K562 (cell line): Measurements from ENCODE around the gene PXN. TPM values are rescaled to one million over a fixed set of nuclear protein-coding genes. Genes with fewer than 3 reads are reported as not detected.
A peak's percentile ranks its signal among the peaks of the same experiment; 100 is the strongest.

Experiments used
- ATAC-seq: fragments of 200-7000 bp; cut with Tn5 transposase; 3 replicates; pipeline ENCODE4 v1.9.1; 2020; ENCODE audit warnings: moderate library complexity
- BruUV-seq: library from RNA; stranded (reverse); fragments of 400-500 nt; replicated peaks from 2 replicates; lab custom pipeline; 2021; lab: Mats Ljungman, UMichigan
- CTCF ChIA-PET: fragments of 300-600 bp; formaldehyde crosslinking; extraction: SDS; loops from one replicate; lab custom pipeline; 2021; ENCODE audit warnings: low intra/inter-chr PET ratio; lab: Yijun Ruan, JAX
- POLR2A ChIA-PET: fragments of 300-600, 350-650 bp; sonication (Branson Sonifier 250); formaldehyde crosslinking; extraction: SDS; loops from one replicate; lab custom pipeline; 2021; ENCODE audit warnings: antibody characterized with exemption, inconsistent platforms; lab: Yijun Ruan, JAX
- DNase-seq, 4 experiments: peaks; one replicate each; pipeline versions ENCODE4 v3.0.0 to v3.0.0-alpha.2; 2011 to 2018; ENCODE audit warnings: low spot score in 3 of 4, mixed read lengths in 3 of 4; ENCODE audit errors: extremely low read depth in 1 of 4
- FAIRE-seq: peaks from 2 replicates; lab custom pipeline; 2011; peaks lifted over from hg19 to GRCh38; lab: Jason Lieb, UNC
- H2AFZ ChIP-seq: 2 replicates; pipeline ENCODE4 v1.6.0; 2011; ENCODE audit warnings: low read depth, low read length, control low read depth, inconsistent platforms
- H3K27ac ChIP-seq: fragments of 200-600 bp; 3 replicates; pipeline ENCODE4 v1.8.0; 2011; ENCODE audit warnings: low read depth, mild to moderate bottlenecking, control low read depth, inconsistent platforms, low read length, moderate library complexity, mixed read lengths; ENCODE audit errors: extremely low read depth
- H3K27me3 ChIP-seq, 2 experiments: fragments of 300-600 bp in 1 of 2; 2 replicates in 1 of 2; 3 replicates in 1 of 2; pipeline versions ENCODE4 v1.6.0 to v1.8.0; 2011; ENCODE audit warnings: inconsistent platforms in 2 of 2, low read length in 2 of 2, mild to moderate bottlenecking in 1 of 2, mixed read lengths in 1 of 2, moderate library complexity in 1 of 2; ENCODE audit not compliant: control insufficient read depth in 2 of 2, insufficient read depth in 2 of 2
- H3K36me3 ChIP-seq: fragments of 300-600 bp; 3 replicates; pipeline ENCODE4 v1.8.0; 2011; ENCODE audit warnings: mild to moderate bottlenecking, low read length, inconsistent platforms; ENCODE audit not compliant: control insufficient read depth, insufficient read depth
- H3K4me1 ChIP-seq, 2 experiments: fragments of 200-600 bp in 1 of 2; replicated peaks in 1 of 2; 2 replicates in 1 of 2; 3 replicates in 1 of 2; pipeline versions ENCODE4 v1.5.1 to v1.8.0; 2011; ENCODE audit warnings: inconsistent platforms in 2 of 2, low read length in 2 of 2, mild to moderate bottlenecking in 1 of 2, mixed read lengths in 1 of 2, moderate library complexity in 1 of 2; ENCODE audit not compliant: control insufficient read depth in 2 of 2, insufficient read depth in 2 of 2
- H3K4me2 ChIP-seq: 2 replicates; pipeline ENCODE4 v1.6.1; 2011; ENCODE audit warnings: low read length, control low read depth, inconsistent platforms, mixed read lengths; ENCODE audit not compliant: insufficient read depth
- H3K4me3 ChIP-seq: fragments of 200-600 bp; sonication (generic), shearing (Covaris generic); 2 replicates; pipeline ENCODE4 v1.5.1; 2016; ENCODE audit warnings: control low read depth, inconsistent platforms
- H3K79me2 ChIP-seq: fragments of 200-600 bp; 3 replicates; pipeline ENCODE4 v1.8.0; 2011; ENCODE audit warnings: low read length, inconsistent platforms; ENCODE audit not compliant: control insufficient read depth, insufficient read depth
- H3K9ac ChIP-seq, 2 experiments: 2 replicates each; pipeline versions ENCODE4 v1.6.0 to v1.6.1; 2011; ENCODE audit warnings: low read depth in 2 of 2, low read length in 2 of 2, control low read depth in 1 of 2, inconsistent platforms in 1 of 2, mild to moderate bottlenecking in 1 of 2, mixed read lengths in 1 of 2; ENCODE audit not compliant: insufficient read depth in 1 of 2
- H3K9me1 ChIP-seq: one replicate; pipeline ENCODE4 v1.6.0; 2011; ENCODE audit warnings: inconsistent platforms, mild to moderate bottlenecking, low read length, moderate library complexity; ENCODE audit not compliant: control insufficient read depth, insufficient read depth
- H3K9me3 ChIP-seq: replicated peaks from 2 replicates; pipeline ENCODE4 v1.5.1; 2011; ENCODE audit warnings: low read depth, low read length, inconsistent platforms; ENCODE audit not compliant: control insufficient read depth, insufficient read depth
- H4K20me1 ChIP-seq: replicated peaks from 2 replicates; pipeline ENCODE4 v1.6.1; 2011; ENCODE audit warnings: low read length, inconsistent platforms, mixed read lengths; ENCODE audit not compliant: control insufficient read depth, insufficient read depth
- DACH1 ChIP-seq: fragments of 450-650 bp; IDR thresholded peaks from 2 replicates; pipeline ENCODE4 v1.6.1; 2018; ENCODE audit not compliant: partially characterized antibody
- GABPB1 ChIP-seq: sonication (generic); formaldehyde crosslinking; IDR thresholded peaks from 2 replicates; pipeline ENCODE4 v1.8.0; 2022; ENCODE audit warnings: mild to moderate bottlenecking, missing genetic modification reagents
- LCOR ChIP-seq: sonication (generic); formaldehyde crosslinking; IDR thresholded peaks from 2 replicates; pipeline ENCODE4 v1.8.0; 2022; ENCODE audit warnings: mild to moderate bottlenecking, missing genetic modification reagents
- NBN ChIP-seq: fragments of 450-650 bp; IDR thresholded peaks from 2 replicates; pipeline ENCODE4 v1.6.1; 2016; ENCODE audit warnings: low read depth, mild to moderate bottlenecking
- POLR2A ChIP-seq: fragments of 450-650 bp; conservative IDR thresholded peaks from 2 replicates; pipeline ENCODE4 v1.6.1; 2016
- POLR2AphosphoS5 ChIP-seq: IDR thresholded peaks from 2 replicates; pipeline ENCODE4 v1.6.1; 2011; ENCODE audit warnings: mild to moderate bottlenecking, low read depth, low read length, moderate library complexity; ENCODE audit not compliant: control insufficient read depth, insufficient read depth
- WGBS: fragments of 100-300 bp; shearing (Covaris generic); methylation state at CpG from one replicate; pipeline ENCODE4 v1.1.6; 2016; ENCODE audit warnings: low coverage, mixed read lengths; ENCODE audit not compliant: insufficient coverage; ENCODE audit errors: missing lambda C conversion rate; 5-methylcytosine and 5-hydroxymethylcytosine counted together
- in situ Hi-C: fragments of 300-500 bp; cut with MboI; formaldehyde crosslinking; loops from 4 replicates; pipeline ENCODE4 v1.15.0; 2018; ENCODE audit warnings: inconsistent platforms, mixed read lengths
- intact Hi-C: fragments of 100-400 bp; cut with micrococcal nuclease; formaldehyde crosslinking; loops from 2 replicates; pipeline ENCODE4 v1.14.2; 2022
- polyA plus RNA-seq, 8 experiments: library from polyadenylated mRNA; depleted of rRNA in 4 of 8; stranded (reverse) in 5 of 8; unstranded in 3 of 8; fragments of >200 nt; fragmentation: Nextera tagmentation in 2 of 8; fragmentation: Illumina TruSeq in 1 of 8; extraction: Ambion mirVana in 2 of 8; extraction: Trizol in 1 of 8; gene quantifications; 2 replicates each; pipeline versions ENCODE4 v1.2.1 to v1.2.3, GENCODE V29; 2011 to 2014; ENCODE audit warnings: inconsistent platforms in 1 of 8, missing spikeins in 1 of 8
- total RNA-seq, 7 experiments: library from RNA; depleted of rRNA in 6 of 7; stranded (reverse); fragments of >200 nt in 6 of 7; fragmentation: Illumina TruSeq in 2 of 7; extraction: Trizol in 2 of 7; gene quantifications; 2 replicates each; pipeline versions ENCODE4 v1.2.1 to v1.2.3, GENCODE V29; 2011 to 2021; ENCODE audit warnings: low replicate concordance in 1 of 7

PXN gene
- total and polyA plus RNA-seq, 9 of the 15 experiments (the other 6 are each of a cell fraction or from before 2014, with no cell fraction given), result 4.0 to 74.1 (median 18.6) TPM

- ChIA-PET CTCF (no interaction called here), POLR2A (interaction anchor here (1.3 to 12.6 kb wide), 13 partner anchors 9 to 110 kb away, joined by 3 to 331 read pairs (median 6); partner anchors contain the start of genes PXN, RNU4-1 and RNU4-2)
- intact Hi-C loops (no loop called here), in situ Hi-C loops (no loop called here)
- Histone ChIP-seq H3K4me2 (peak overlapping the region; percentile 100), H3K9me3 (no peaks in the 10 kb centered on the region), H3K27me3 (no peaks in the 10 kb centered on the region), H3K79me2 (peaks cover 94% of the 10 kb centered on the region), H3K4me3 (peak overlapping the region; percentile 84; the same call in 1 of the 2 replicates), H2AFZ (no peak overlapping the region), H3K9ac (peak overlapping the region; percentile 21 to 98), H4K20me1 (peaks cover 35% of the 10 kb centered on the region), H3K36me3 (peaks cover 56% of the 10 kb centered on the region), H3K4me1 (peaks cover 17 to 33% of the 10 kb centered on the region in 2 experiments; a peak in 4 of 5 replicates), H3K9me1 (no peaks in the 10 kb centered on the region), H3K27ac (peak overlapping the region; percentile 96)
- no TSS peak for BruUV-seq
- ATAC-seq (no peak), FAIRE-seq (no peak), DNase-seq (no peak)
- 29% methylated on average over 4 of the region's 4 CpGs for WGBS
- TF ChIP-seq POLR2AphosphoS5 (peak; percentile 50; the same call in 1 of the 2 replicates), NBN (no peak), LCOR (CRISPR knock-in tag) (0 out of 2 replicates have a peak, but pooled peaks have one; percentile 17), POLR2A (0 out of 2 replicates have a peak, but pooled peaks have one; percentile 4), GABPB1 (CRISPR knock-in tag) (0 out of 2 replicates have a peak, but pooled peaks have one; percentile 23), DACH1 (no peak)
Observed at GRCh38 chr12:120197542-120197887, 68.0 kb downstream of the PXN start.
